ENCODE measurements around the gene CDC25B. TPM values are rescaled to one million over a fixed set of nuclear protein-coding genes. Genes with fewer than 3 reads are reported as not detected.

Gene CDC25B
- total and polyA plus RNA-seq, 10 of the 15 experiments (the other 5 are each of a cell fraction or from before 2014, with no cell fraction given) = 4.6 to 58.8 (median 24.6) TPM

GRCh38 chr20:3754276-3754630 lies 41.9 kb upstream of the CDC25B start:
- Histone ChIP-seq H3K9ac (ENCODE audit: control insufficient read depth, insufficient read depth, low read length) (no peak overlapping the region), H3K9me3 (replicated peaks; ENCODE audit: control insufficient read depth, insufficient read depth, low read length) (no peaks in the 10 kb centered on the region), H3K27me3 (replicated peaks in 1 of 2; ENCODE audit: control insufficient read depth in 2 of 2, insufficient read depth in 2 of 2, low read length in 1 of 2) (no peaks in the 10 kb centered on the region), H3K4me3 (no peak overlapping the region), H3K36me3 (ENCODE audit: control insufficient read depth in 2 of 2, insufficient read depth in 2 of 2, low read length in 1 of 2) (peaks cover 0 to 2% of the 10 kb centered on the region in 2 experiments; a peak in 1 of 4 replicates), H2AFZ (ENCODE audit: control insufficient read depth, low read depth, low read length) (no peak overlapping the region), H3K79me2 (ENCODE audit: control insufficient read depth, insufficient read depth, low read length) (no peaks in the 10 kb centered on the region), H3K4me2 (ENCODE audit: control insufficient read depth, insufficient read depth) (no peak overlapping the region), H3K4me1 (ENCODE audit: control insufficient read depth, insufficient read depth, low read length) (no peaks in the 10 kb centered on the region), H4K20me1 (ENCODE audit: control insufficient read depth, insufficient read depth) (no peaks in the 10 kb centered on the region), H3K27ac (ENCODE audit: control insufficient read depth, insufficient read depth) (no peak overlapping the region)
- no peak for FAIRE-seq
- POLR2A ChIA-PET = no interaction called here
- RAD21 ChIA-PET (ENCODE audit: unreplicated experiment) = no interaction called here
- in situ Hi-C loops (cut with MboI) (no loop called here), intact Hi-C loops (cut with micrococcal nuclease; ENCODE audit: unreplicated experiment) (no loop called here)
- DNase-seq (ENCODE audit: low read depth, low spot score) = no peak
- no peak for TF ChIP-seq SMAD5 (IDR thresholded peaks at IDR 0.05; ENCODE audit: low read depth)
- no peak for TF ChIP-seq TARDBP (IDR thresholded peaks at IDR 0.05; ENCODE audit: borderline replicate concordance)
- no peak for TF ChIP-seq MEF2A (IDR thresholded peaks at IDR 0.05; ENCODE audit: insufficient read depth, low read depth, low read length)
- BruUV-seq (replicated peaks) = no TSS peak
- CTCF ChIA-PET = interaction anchor here (1.3 to 4.1 kb wide), 3 partner anchors 13 to 113 kb away, joined by 3 to 52 read pairs (median 3); partner anchors contain the start of gene ADISSP
- SMC1A ChIA-PET (ENCODE audit: uncharacterized antibody, unreplicated experiment) = no interaction called here
- WGBS (ENCODE audit: insufficient coverage, insufficient replicate concordance, low lambda C conversion rate, missing lambda C conversion rate) = 90% methylated on average over 16 of the region's 16 CpGs
- no peak for ATAC-seq

- no peak for TF ChIP-seq ZNF622 (IDR thresholded peaks at IDR 0.05)
- TF ChIP-seq POLR2AphosphoS2 (IDR thresholded peaks at IDR 0.05; ENCODE audit: low read depth, low read length) = no peak
- no peak for TF ChIP-seq RELA (IDR thresholded peaks at IDR 0.05; ENCODE audit: borderline replicate concordance, partially characterized antibody)
- TF ChIP-seq YBX1 (IDR thresholded peaks at IDR 0.05) = no peak
- no peak for TF ChIP-seq IKZF1 (conservative IDR thresholded peaks at IDR 0.05)
- TF ChIP-seq USF1 (IDR thresholded peaks at IDR 0.05; ENCODE audit: borderline replicate concordance, extremely low read length, insufficient read depth, low read depth, low read length) = no peak
- TF ChIP-seq MYC (IDR thresholded peaks at IDR 0.05; ENCODE audit: insufficient read depth, insufficient read length, insufficient replicate concordance, low read length, severe bottlenecking) = no peak
- no peak for TF ChIP-seq TCF7 (IDR thresholded peaks at IDR 0.05; ENCODE audit: borderline replicate concordance)
- no peak for TF ChIP-seq ATF2 (IDR thresholded peaks at IDR 0.05; ENCODE audit: low read length)
- SMC1A ChIA-PET (ENCODE audit: uncharacterized antibody, unreplicated experiment) = no interaction called here
- 78% methylated on average over 7 of the region's 7 CpGs for WGBS (ENCODE audit: insufficient coverage, insufficient replicate concordance, low lambda C conversion rate, missing lambda C conversion rate)
- in situ Hi-C loops (cut with MboI) (no loop called here), intact Hi-C loops (cut with micrococcal nuclease; ENCODE audit: unreplicated experiment) (no loop called here)
- BruUV-seq (replicated peaks) = no TSS peak
- Histone ChIP-seq H3K27ac (ENCODE audit: control insufficient read depth, insufficient read depth) (no peak overlapping the region), H3K36me3 (ENCODE audit: control insufficient read depth in 2 of 2, insufficient read depth in 2 of 2, low read length in 1 of 2) (peaks cover 0 to 2% of the 10 kb centered on the region in 2 experiments; a peak in 1 of 4 replicates), H3K79me2 (ENCODE audit: control insufficient read depth, insufficient read depth, low read length) (no peaks in the 10 kb centered on the region), H4K20me1 (ENCODE audit: control insufficient read depth, insufficient read depth) (no peaks in the 10 kb centered on the region), H3K9me3 (replicated peaks; ENCODE audit: control insufficient read depth, insufficient read depth, low read length) (no peaks in the 10 kb centered on the region), H3K9ac (ENCODE audit: control insufficient read depth, insufficient read depth, low read length) (no peak overlapping the region), H3K4me1 (ENCODE audit: control insufficient read depth, insufficient read depth, low read length) (no peaks in the 10 kb centered on the region), H2AFZ (ENCODE audit: control insufficient read depth, low read depth, low read length) (no peak overlapping the region), H3K4me3 (no peak overlapping the region), H3K27me3 (replicated peaks in 1 of 2; ENCODE audit: control insufficient read depth in 2 of 2, insufficient read depth in 2 of 2, low read length in 1 of 2) (no peaks in the 10 kb centered on the region), H3K4me2 (ENCODE audit: control insufficient read depth, insufficient read depth) (no peak overlapping the region)
- CTCF ChIA-PET = interaction anchor here (0.8 to 4.1 kb wide), 2 partner anchors 10 to 12 kb away, joined by 3 to 52 read pairs; partner anchors contain the start of gene ADISSP
- ATAC-seq = no peak
- POLR2A ChIA-PET = no interaction called here
- no peak for DNase-seq (ENCODE audit: low read depth, low spot score)
- no peak for FAIRE-seq
- RAD21 ChIA-PET (ENCODE audit: unreplicated experiment) = no interaction called here
These were observed 40.8 kb upstream of the CDC25B start for GRCh38 chr20:3755269-3755668.

All from GM12878 (cell line).